ENCODE results near the gene DPCD.
"Not testable (repeated sequence)": the region's sequence is repeated elsewhere in the genome, so short reads cannot be mapped to it uniquely, and the experiment has no call there.

DPCD gene

GRCh38 chr10:101580486-101581399, 7.4 kb upstream of the DPCD start:
- DNase-seq, result no peak

GRCh38 chr10:101585841-101586240, 2.3 kb upstream of the DPCD start:
- no peak for DNase-seq

- DNase-seq, result no peak
Measured at GRCh38 chr10:101588879-101589278, 758 bp downstream of the DPCD start.

- DNase-seq, result not testable (repeated sequence)
Measured at GRCh38 chr10:101593331-101593730, 5.2 kb downstream of the DPCD start.

- DNase-seq, result no peak
Measured at GRCh38 chr10:101595591-101596433, 7.7 kb downstream of the DPCD start.

- no peak for DNase-seq
Measured at GRCh38 chr10:101597091-101597900, 9.2 kb downstream of the DPCD start.

- DNase-seq, result peak in 1 of 51 donors; percentile 9
Measured at GRCh38 chr10:101601541-101601940, 13.4 kb downstream of the DPCD start.

GRCh38 chr10:101602761-101603398, 14.8 kb downstream of the DPCD start:
- peak in 49 of 51 donors; percentile 5 to 83 (median 44) for DNase-seq

GRCh38 chr10:101607124-101607523, 19.0 kb downstream of the DPCD start:
- no peak for DNase-seq

- DNase-seq, result no peak
Measured at GRCh38 chr10:101609481-101609880, 21.4 kb downstream of the DPCD start.

- no peak for DNase-seq
Measured at GRCh38 chr10:101611096-101611905, 23.2 kb downstream of the DPCD start.

GRCh38 chr10:101612086-101612485, 24.0 kb downstream of the DPCD start:
- DNase-seq, result no peak

GRCh38 chr10:101612872-101613271, 24.8 kb downstream of the DPCD start:
- peak in 2 of 51 donors; percentile 18 to 29 for DNase-seq

GRCh38 chr10:101613646-101614045, 25.5 kb downstream of the DPCD start:
- DNase-seq, result no peak

- DNase-seq, result peak in 1 of 51 donors; percentile 11
Measured at GRCh38 chr10:101614663-101615524, 26.8 kb downstream of the DPCD start.

- no peak for DNase-seq
Measured at GRCh38 chr10:101615525-101616116, 27.5 kb downstream of the DPCD start.

GRCh38 chr10:101616415-101617101, 28.4 kb downstream of the DPCD start:
- no peak for DNase-seq

All from hypothalamus (tissue), 51 donors.